ENCODE measurements around the gene NEDD9. TPM values are rescaled to one million over a fixed set of nuclear protein-coding genes. Genes with fewer than 3 reads are reported as not detected.

NEDD9 gene
- total and polyA plus RNA-seq, 2 of the 4 experiments (the other 2 are of a cell fraction), result 7.6 to 16.5 TPM

GRCh38 chr6:11179419-11180202 is 52.9 kb downstream of the NEDD9 start:
- in situ Hi-C loops (cut with MboI; ENCODE audit: low sequenced_read_pairs) (no loop called here), dilution Hi-C loops (cut with HindIII; ENCODE audit: low sequenced_read_pairs, unreplicated experiment) (no loop called here), intact Hi-C loops (cut with micrococcal nuclease) (no loop called here)
- Histone ChIP-seq H3K56ac (ENCODE audit: extremely low read depth, insufficient read depth, low read length) (no peak overlapping the region), H3K4me2 (ENCODE audit: low read depth, low read length) (no peak overlapping the region), H3K9me1 (ENCODE audit: insufficient read depth, low read length) (no peaks in the 10 kb centered on the region), H4K5ac (ENCODE audit: low read depth, low read length) (no peak overlapping the region), H4K8ac (ENCODE audit: low read depth in 2 of 2, low read length in 2 of 2) (no peak overlapping the region), H3K9me3 (ENCODE audit: control insufficient read depth, insufficient read depth, low read length) (no peaks in the 10 kb centered on the region), H3K18ac (ENCODE audit: low read depth, low read length) (no peak overlapping the region), H2AFZ (replicated peaks; ENCODE audit: low read length, poor library complexity) (no peak overlapping the region), H3K23ac (ENCODE audit: low read depth, low read length) (no peak overlapping the region), H2AK9ac (replicated peaks; ENCODE audit: low read depth, low read length, poor library complexity) (no peak overlapping the region), H2BK120ac (ENCODE audit: low read depth, low read length) (no peak overlapping the region), H3K27me3 (ENCODE audit: control insufficient read depth, insufficient read depth, low read length) (no peaks in the 10 kb centered on the region), H3K9ac (ENCODE audit: low read depth, low read length) (no peak overlapping the region), H3K27ac (ENCODE audit: insufficient read depth, low read length) (no peak overlapping the region), H3K4me3 (ENCODE audit: insufficient read depth, low read depth, low read length) (no peak overlapping the region), H4K20me1 (ENCODE audit: insufficient read depth, low read length) (no peaks in the 10 kb centered on the region), H2BK5ac (ENCODE audit: low read depth, low read length, poor library complexity, severe bottlenecking) (no peak overlapping the region), H3K79me1 (ENCODE audit: low read depth in 1 of 2, low read length in 2 of 2) (peaks cover 0 to 6% of the 10 kb centered on the region in 2 experiments; a peak in 1 of 4 replicates), H2BK20ac (ENCODE audit: low read depth, low read length) (no peak overlapping the region), H2BK15ac (ENCODE audit: low read depth, low read length) (no peak overlapping the region), H2AK5ac (ENCODE audit: low read depth, low read length) (no peak overlapping the region), H3K4ac (ENCODE audit: low read depth, low read length) (no peak overlapping the region), H3K36me3 (ENCODE audit: control insufficient read depth, insufficient read depth, low read length) (no peaks in the 10 kb centered on the region; the same call in 1 of the 2 replicates), H3K4me1 (ENCODE audit: control insufficient read depth, insufficient read depth, low read length) (no peaks in the 10 kb centered on the region), H4K91ac (ENCODE audit: insufficient read depth, low read depth, low read length) (no peak overlapping the region), H3K14ac (replicated peaks; ENCODE audit: low read depth, low read length) (no peak overlapping the region)
- DNase-seq (no peak), ATAC-seq (ENCODE audit: low read depth) (no peak)
- TF ChIP-seq, protein P1, sequence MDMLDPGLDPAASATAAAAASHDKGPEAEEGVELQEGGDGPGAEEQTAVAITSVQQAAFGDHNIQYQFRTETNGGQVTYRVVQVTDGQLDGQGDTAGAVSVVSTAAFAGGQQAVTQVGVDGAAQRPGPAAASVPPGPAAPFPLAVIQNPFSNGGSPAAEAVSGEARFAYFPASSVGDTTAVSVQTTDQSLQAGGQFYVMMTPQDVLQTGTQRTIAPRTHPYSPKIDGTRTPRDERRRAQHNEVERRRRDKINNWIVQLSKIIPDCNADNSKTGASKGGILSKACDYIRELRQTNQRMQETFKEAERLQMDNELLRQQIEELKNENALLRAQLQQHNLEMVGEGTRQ (IDR thresholded peaks at IDR 0.05; ENCODE audit: low read depth, low read length), result no peak
- no peak for TF ChIP-seq RAD21 (IDR thresholded peaks at IDR 0.05; ENCODE audit: low read length)
- no peak for TF ChIP-seq RFX5 (IDR thresholded peaks at IDR 0.05; ENCODE audit: low read depth, low read length)
- TF ChIP-seq, protein P2, sequence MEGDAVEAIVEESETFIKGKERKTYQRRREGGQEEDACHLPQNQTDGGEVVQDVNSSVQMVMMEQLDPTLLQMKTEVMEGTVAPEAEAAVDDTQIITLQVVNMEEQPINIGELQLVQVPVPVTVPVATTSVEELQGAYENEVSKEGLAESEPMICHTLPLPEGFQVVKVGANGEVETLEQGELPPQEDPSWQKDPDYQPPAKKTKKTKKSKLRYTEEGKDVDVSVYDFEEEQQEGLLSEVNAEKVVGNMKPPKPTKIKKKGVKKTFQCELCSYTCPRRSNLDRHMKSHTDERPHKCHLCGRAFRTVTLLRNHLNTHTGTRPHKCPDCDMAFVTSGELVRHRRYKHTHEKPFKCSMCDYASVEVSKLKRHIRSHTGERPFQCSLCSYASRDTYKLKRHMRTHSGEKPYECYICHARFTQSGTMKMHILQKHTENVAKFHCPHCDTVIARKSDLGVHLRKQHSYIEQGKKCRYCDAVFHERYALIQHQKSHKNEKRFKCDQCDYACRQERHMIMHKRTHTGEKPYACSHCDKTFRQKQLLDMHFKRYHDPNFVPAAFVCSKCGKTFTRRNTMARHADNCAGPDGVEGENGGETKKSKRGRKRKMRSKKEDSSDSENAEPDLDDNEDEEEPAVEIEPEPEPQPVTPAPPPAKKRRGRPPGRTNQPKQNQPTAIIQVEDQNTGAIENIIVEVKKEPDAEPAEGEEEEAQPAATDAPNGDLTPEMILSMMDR (conservative IDR thresholded peaks at IDR 0.05; ENCODE audit: low read depth, low read length), result no peak
- TF ChIP-seq MAFK (IDR thresholded peaks at IDR 0.05; ENCODE audit: low read depth, low read length), result no peak
- TF ChIP-seq SMC3 (IDR thresholded peaks at IDR 0.05; ENCODE audit: low read depth, low read length), result no peak
- TF ChIP-seq MXI1 (IDR thresholded peaks at IDR 0.05; ENCODE audit: borderline replicate concordance, low read depth, low read length), result no peak
- TF ChIP-seq CEBPB (IDR thresholded peaks at IDR 0.05; ENCODE audit: low read depth, low read length), result no peak
- TF ChIP-seq POLR2A (IDR thresholded peaks at IDR 0.05; ENCODE audit: low read depth, low read length), result no peak
- TF ChIP-seq MAZ (IDR thresholded peaks at IDR 0.05; ENCODE audit: borderline replicate concordance, low read depth, low read length), result no peak
- TF ChIP-seq NFE2L2 (IDR thresholded peaks at IDR 0.05; ENCODE audit: low read depth, low read length), result no peak
- TF ChIP-seq, protein P3, sequence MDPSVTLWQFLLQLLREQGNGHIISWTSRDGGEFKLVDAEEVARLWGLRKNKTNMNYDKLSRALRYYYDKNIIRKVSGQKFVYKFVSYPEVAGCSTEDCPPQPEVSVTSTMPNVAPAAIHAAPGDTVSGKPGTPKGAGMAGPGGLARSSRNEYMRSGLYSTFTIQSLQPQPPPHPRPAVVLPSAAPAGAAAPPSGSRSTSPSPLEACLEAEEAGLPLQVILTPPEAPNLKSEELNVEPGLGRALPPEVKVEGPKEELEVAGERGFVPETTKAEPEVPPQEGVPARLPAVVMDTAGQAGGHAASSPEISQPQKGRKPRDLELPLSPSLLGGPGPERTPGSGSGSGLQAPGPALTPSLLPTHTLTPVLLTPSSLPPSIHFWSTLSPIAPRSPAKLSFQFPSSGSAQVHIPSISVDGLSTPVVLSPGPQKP (IDR thresholded peaks at IDR 0.05; ENCODE audit: borderline replicate concordance, low read depth, low read length), result no peak
- no peak for TF ChIP-seq CHD1 (IDR thresholded peaks at IDR 0.05; ENCODE audit: low read depth, low read length)
- no peak for TF ChIP-seq FOS (IDR thresholded peaks at IDR 0.05; ENCODE audit: low read depth, low read length)
- no peak for TF ChIP-seq RCOR1 (IDR thresholded peaks at IDR 0.05; ENCODE audit: insufficient replicate concordance, low read length)
- no peak for TF ChIP-seq BHLHE40 (IDR thresholded peaks at IDR 0.05; ENCODE audit: low read depth, low read length)
- no TSS peak for BruUV-seq (replicated peaks)
- no CpG with 5 or more reads among the region's 8 CpGs for WGBS, 2 experiments (ENCODE audit: extremely low coverage in 2 of 2, insufficient read length in 1 of 2)
- ChIA-PET POLR2A (ENCODE audit: unreplicated experiment) (no interaction called here), CTCF (interaction anchor here (2.0 kb wide), 1 partner anchor 316 kb away, joined by 5 read pairs; no protein-coding TSS in a partner anchor)

Data from IMR-90 (cell line).